NCI-H2081 treated with DMSO at 0.1 percent for 48 hours (cell line): Measurements from ENCODE around the gene ATP6AP1.

Experiments used
- DNase-seq: peaks from one replicate; lab custom pipeline; 2025; lab: John Stamatoyannopoulos, UW

ATP6AP1 gene

GRCh38 chrX:154471839-154472684 lies 43.6 kb downstream of the ATP6AP1 start:
- no peak for DNase-seq

- DNase-seq = no peak
These were observed 44.5 kb downstream of the ATP6AP1 start for GRCh38 chrX:154472685-154473632.

- no peak for DNase-seq
These were observed 45.2 kb downstream of the ATP6AP1 start for GRCh38 chrX:154473683-154474082.

GRCh38 chrX:154476821-154477220 lies 48.3 kb downstream of the ATP6AP1 start:
- DNase-seq = no peak

GRCh38 chrX:154477891-154478477 lies 49.5 kb downstream of the ATP6AP1 start:
- DNase-seq = no peak

GRCh38 chrX:154478728-154479622 lies 50.5 kb downstream of the ATP6AP1 start, which contains the start of gene LAGE3:
Gene LAGE3, minus strand, starts transcription at chrX:154479281. Its CDS starts 366 bp downstream, at chrX:154478915.
- peak; percentile 5 for DNase-seq

- DNase-seq = no peak
These were observed 52.7 kb downstream of the ATP6AP1 start for GRCh38 chrX:154481195-154481594.

GRCh38 chrX:154481911-154482601 lies 53.6 kb downstream of the ATP6AP1 start:
- DNase-seq = no peak

- DNase-seq = no peak
These were observed 54.3 kb downstream of the ATP6AP1 start for GRCh38 chrX:154482786-154483185.

- no peak for DNase-seq
These were observed 54.8 kb downstream of the ATP6AP1 start for GRCh38 chrX:154483325-154483724.

- DNase-seq = no peak
These were observed 56.0 kb downstream of the ATP6AP1 start for GRCh38 chrX:154484255-154485149.

- DNase-seq = no peak
These were observed 56.9 kb downstream of the ATP6AP1 start for GRCh38 chrX:154485150-154486051.

GRCh38 chrX:154486052-154486395 lies 57.5 kb downstream of the ATP6AP1 start:
- no peak for DNase-seq
